Thyroid gland (tissue), 4 donors: ENCODE results near the gene MICAL3.

Experiments used
- POLR2A ChIP-seq, 2 donors: fragments of 450-650 bp; IDR thresholded peaks; one replicate each; pipeline ENCODE4 v1.6.1; 2017; ENCODE audit warnings: antibody characterized with exemption in 2 of 2, mild to moderate bottlenecking in 2 of 2, moderate library complexity in 1 of 2
- TF ChIP-seq, protein P1 (sequence below), 6 experiments: fragments of 200-600 bp in 3 of 6; fragments of 450-650 bp in 3 of 6; sonication (generic) in 3 of 6; IDR thresholded peaks; one replicate each; pipeline ENCODE4 v1.5.1; 2016 to 2019; ENCODE audit warnings: antibody characterized with exemption in 6 of 6, mild to moderate bottlenecking in 2 of 6, inconsistent platforms in 1 of 6, moderate library complexity in 1 of 6

DNA sequence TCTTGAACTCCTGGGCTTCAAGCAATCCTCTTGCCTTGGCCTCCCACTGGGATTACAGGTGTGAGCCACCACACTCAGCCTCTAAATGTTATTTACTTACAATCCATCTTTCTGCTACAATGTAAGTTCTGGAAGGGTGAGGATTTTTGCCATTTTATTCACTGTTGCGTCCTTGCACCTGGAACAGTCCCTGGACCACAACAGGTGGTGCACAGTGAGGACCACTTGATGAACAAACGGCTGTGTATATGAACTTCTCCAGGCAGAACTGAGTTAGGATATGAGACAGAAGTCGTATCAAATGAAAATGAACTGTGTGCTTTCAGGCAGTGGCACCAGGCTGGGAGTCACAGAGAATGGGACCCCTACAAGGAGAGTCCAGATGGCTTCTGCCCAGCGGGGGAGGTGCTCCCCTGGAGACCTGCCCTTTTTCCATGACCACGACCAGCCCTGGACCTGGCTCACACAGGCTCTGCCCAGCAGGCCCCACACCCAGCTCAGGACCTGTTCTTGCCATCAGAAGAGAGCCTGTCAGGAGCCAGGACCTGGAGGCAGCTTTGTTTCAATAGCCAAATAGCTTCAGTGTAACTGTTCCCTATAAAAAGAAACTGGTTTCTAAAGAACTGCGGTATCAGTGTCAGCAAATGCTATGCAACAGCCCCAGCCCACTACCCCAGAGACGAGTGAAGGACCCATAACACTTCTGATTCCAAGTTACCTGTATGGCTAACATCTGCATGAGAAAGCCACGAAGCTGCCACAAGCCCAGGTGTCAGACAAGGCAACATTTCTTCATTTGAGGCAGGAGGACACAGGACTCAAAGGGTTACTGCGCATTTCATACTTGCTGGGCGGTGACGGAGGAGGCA is 104.9 kb downstream of the MICAL3 start:
- no peak for TF ChIP-seq POLR2A (IDR thresholded peaks at IDR 0.05)
- TF ChIP-seq, protein P1, sequence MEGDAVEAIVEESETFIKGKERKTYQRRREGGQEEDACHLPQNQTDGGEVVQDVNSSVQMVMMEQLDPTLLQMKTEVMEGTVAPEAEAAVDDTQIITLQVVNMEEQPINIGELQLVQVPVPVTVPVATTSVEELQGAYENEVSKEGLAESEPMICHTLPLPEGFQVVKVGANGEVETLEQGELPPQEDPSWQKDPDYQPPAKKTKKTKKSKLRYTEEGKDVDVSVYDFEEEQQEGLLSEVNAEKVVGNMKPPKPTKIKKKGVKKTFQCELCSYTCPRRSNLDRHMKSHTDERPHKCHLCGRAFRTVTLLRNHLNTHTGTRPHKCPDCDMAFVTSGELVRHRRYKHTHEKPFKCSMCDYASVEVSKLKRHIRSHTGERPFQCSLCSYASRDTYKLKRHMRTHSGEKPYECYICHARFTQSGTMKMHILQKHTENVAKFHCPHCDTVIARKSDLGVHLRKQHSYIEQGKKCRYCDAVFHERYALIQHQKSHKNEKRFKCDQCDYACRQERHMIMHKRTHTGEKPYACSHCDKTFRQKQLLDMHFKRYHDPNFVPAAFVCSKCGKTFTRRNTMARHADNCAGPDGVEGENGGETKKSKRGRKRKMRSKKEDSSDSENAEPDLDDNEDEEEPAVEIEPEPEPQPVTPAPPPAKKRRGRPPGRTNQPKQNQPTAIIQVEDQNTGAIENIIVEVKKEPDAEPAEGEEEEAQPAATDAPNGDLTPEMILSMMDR (IDR thresholded peaks at IDR 0.05), result no peak
